Uterus (tissue), 4 donors: Measurements from ENCODE around the gene JAZF1. TPM values are rescaled to one million over a fixed set of nuclear protein-coding genes. Genes with fewer than 3 reads are reported as not detected.

Experiments used
- DNase-seq, 2 donors: peaks; one replicate each; pipeline ENCODE4 v3.0.0-alpha.2; 2019 to 2020
- H3K27ac ChIP-seq, 2 donors: fragments of 200-600 bp; sonication (generic); 1 replicate in 1 of 2; 2 replicates in 1 of 2; pipeline ENCODE4 v1.5.1; 2016 to 2018
- H3K27me3 ChIP-seq, 2 donors: fragments of 200-600 bp; sonication (generic); one replicate each; pipeline ENCODE4 v1.5.1; 2018 to 2019; ENCODE audit warnings: control low read depth in 1 of 2
- H3K36me3 ChIP-seq, 2 donors: fragments of 200-600 bp; sonication (generic); one replicate each; pipeline ENCODE4 v1.5.1; 2019; ENCODE audit warnings: control low read depth in 1 of 2
- H3K4me1 ChIP-seq, 2 donors: fragments of 200-600 bp; sonication (generic); one replicate each; pipeline ENCODE4 v1.5.1; 2018 to 2019; ENCODE audit warnings: control low read depth in 1 of 2
- H3K4me3 ChIP-seq, 2 donors: fragments of 200-600 bp; sonication (generic); 1 replicate in 1 of 2; 2 replicates in 1 of 2; pipeline ENCODE4 v1.5.1; 2018 to 2019; ENCODE audit warnings: mild to moderate bottlenecking in 1 of 2
- H3K9me3 ChIP-seq, 2 donors: fragments of 200-600 bp; sonication (generic); one replicate each; pipeline ENCODE4 v1.5.1; 2019; ENCODE audit warnings: control low read depth in 1 of 2
- CTCF ChIP-seq, 4 experiments: fragments of 200-600 bp in 2 of 4; fragments of 450-650 bp in 2 of 4; sonication (generic) in 2 of 4; IDR thresholded peaks; one replicate each; pipeline ENCODE4 v1.5.1; 2016 to 2019; ENCODE audit warnings: antibody characterized with exemption in 4 of 4, mild to moderate bottlenecking in 2 of 4, moderate library complexity in 1 of 4
- POLR2A ChIP-seq, 2 donors: fragments of 450-650 bp; IDR thresholded peaks; one replicate each; pipeline ENCODE4 v1.6.1; 2016; ENCODE audit warnings: antibody characterized with exemption in 2 of 2, mild to moderate bottlenecking in 1 of 2, moderate library complexity in 1 of 2
- intact Hi-C: fragments of 100-400 bp; cut with DNase I; formaldehyde crosslinking; loops from one replicate; pipeline ENCODE4 v1.15.1; 2023; ENCODE audit warnings: low total_unique reads
- total RNA-seq, 4 donors: library from RNA; depleted of rRNA in 3 of 4; stranded (reverse); fragments of >200 nt in 3 of 4; gene quantifications; one replicate each; pipeline versions ENCODE4 v1.1.0 to v1.2.4, GENCODE V29; 2014 to 2023
- donor health status: DM: yes; HTN: yes; CAD: no.

Gene JAZF1
- total RNA-seq, 4 donors from 2014 or later, result 27.6 to 58.5 (median 34.4) TPM

GRCh38 chr7:27941522-27941921 is 239.1 kb downstream of the JAZF1 start:
- no peak overlapping the region for H3K4me3 ChIP-seq
- DNase-seq, result no peak
- intact Hi-C loops, result no loop called here
- peaks cover 0 to 7% of the 10 kb centered on the region in 2 donors for H3K4me1 ChIP-seq
- H3K27ac ChIP-seq, result no peak overlapping the region
- TF ChIP-seq POLR2A (IDR thresholded peaks at IDR 0.05), result no peak
- no peak for TF ChIP-seq CTCF (IDR thresholded peaks at IDR 0.05)
- no peaks in the 10 kb centered on the region for H3K36me3 ChIP-seq
- H3K27me3 ChIP-seq, result no peaks in the 10 kb centered on the region
- H3K9me3 ChIP-seq, result no peaks in the 10 kb centered on the region

GRCh38 chr7:27940341-27940740 is 240.3 kb downstream of the JAZF1 start:
- TF ChIP-seq POLR2A (IDR thresholded peaks at IDR 0.05), result no peak
- no peak for TF ChIP-seq CTCF (IDR thresholded peaks at IDR 0.05)
- Histone ChIP-seq H3K36me3 (no peaks in the 10 kb centered on the region), H3K4me1 (peaks cover 0 to 10% of the 10 kb centered on the region in 2 donors), H3K27ac (no peak overlapping the region), H3K9me3 (no peaks in the 10 kb centered on the region), H3K4me3 (no peak overlapping the region), H3K27me3 (no peaks in the 10 kb centered on the region)
- intact Hi-C loops, result no loop called here
- DNase-seq, result no peak

GRCh38 chr7:27939893-27940292 is 240.7 kb downstream of the JAZF1 start:
- intact Hi-C loops, result no loop called here
- no peaks in the 10 kb centered on the region for H3K27me3 ChIP-seq
- H3K36me3 ChIP-seq, result no peaks in the 10 kb centered on the region
- TF ChIP-seq POLR2A (IDR thresholded peaks at IDR 0.05), result no peak
- H3K4me3 ChIP-seq, result no peak overlapping the region
- DNase-seq, result no peak
- peaks cover 0 to 10% of the 10 kb centered on the region in 2 donors for H3K4me1 ChIP-seq
- H3K27ac ChIP-seq, result no peak overlapping the region
- no peaks in the 10 kb centered on the region for H3K9me3 ChIP-seq

GRCh38 chr7:27936768-27937102 is 243.9 kb downstream of the JAZF1 start:
- Histone ChIP-seq H3K27me3 (no peaks in the 10 kb centered on the region), H3K27ac (no peak overlapping the region), H3K36me3 (no peaks in the 10 kb centered on the region), H3K9me3 (no peaks in the 10 kb centered on the region), H3K4me1 (peaks cover 0 to 10% of the 10 kb centered on the region in 2 donors), H3K4me3 (no peak overlapping the region)
- intact Hi-C loops, result no loop called here
- DNase-seq, result no peak
- no peak for TF ChIP-seq CTCF (IDR thresholded peaks at IDR 0.05)
- no peak for TF ChIP-seq POLR2A (IDR thresholded peaks at IDR 0.05)

- no peak for DNase-seq
- H3K4me1 ChIP-seq, result peaks cover 0 to 10% of the 10 kb centered on the region in 2 donors
- no peaks in the 10 kb centered on the region for H3K36me3 ChIP-seq
- no peaks in the 10 kb centered on the region for H3K9me3 ChIP-seq
- no peaks in the 10 kb centered on the region for H3K27me3 ChIP-seq
- H3K27ac ChIP-seq, result no peak overlapping the region
- intact Hi-C loops, result no loop called here
- TF ChIP-seq CTCF (IDR thresholded peaks at IDR 0.05) (no peak), POLR2A (IDR thresholded peaks at IDR 0.05) (no peak)
- H3K4me3 ChIP-seq, result no peak overlapping the region
Observed at GRCh38 chr7:27936047-27936767, 244.4 kb downstream of the JAZF1 start.
